Right lobe of liver (tissue), 4 donors: ENCODE results near the gene IGF2R.

ENCODE experiments used
- CTCF ChIP-seq, 4 donors: fragments of 200-600 bp in 3 of 4; fragments of 450-650 bp in 1 of 4; IDR thresholded peaks; one replicate each; pipeline versions ENCODE4 v1.5.1 to v1.8.0; 2016 to 2022; ENCODE audit warnings: antibody characterized with exemption in 4 of 4, mild to moderate bottlenecking in 2 of 4
- POLR2A ChIP-seq: fragments of 450-650 bp; IDR thresholded peaks from one replicate; pipeline ENCODE4 v1.6.1; 2017; ENCODE audit warnings: antibody characterized with exemption, mild to moderate bottlenecking
- donor health status: DM: no; HTN: no; CAD: no.
- donor health status: DM: no; HTN: no; CAD: no.
- donor health status: DM: no; HTN: yes; CAD: no.

GRCh38 chr6:160085713-160086505 is 117.0 kb downstream of the IGF2R start:
- TF ChIP-seq CTCF (IDR thresholded peaks at IDR 0.05) (no peak), POLR2A (no peak)
